T-cell (primary cell): ENCODE data around the gene TYMP. TPM values are rescaled to one million over a fixed set of nuclear protein-coding genes. Genes with fewer than 3 reads are reported as not detected.

Source experiments
- ATAC-seq, 4 experiments: fragments of 200-7000 bp in 3 of 4; fragments of 150-1000 bp in 1 of 4; cut with Tn5 transposase; replicated peaks in 1 of 4; 1 replicate in 3 of 4; 2 replicates in 1 of 4; pipeline ENCODE4 v1.10.0; 2021; ENCODE audit warnings: moderate library complexity in 3 of 4, mild to moderate bottlenecking in 2 of 4, moderate number of reproducible peaks in 1 of 4
- CTCF ChIA-PET, 2 donors: fragments of 300-600 bp; sonication (Branson Sonifier 250); formaldehyde crosslinking; loops; one replicate each; lab custom pipeline; 2022; ENCODE audit warnings: antibody characterized with exemption in 2 of 2; lab: Charles Lee
- POLR2A ChIA-PET, 2 donors: fragments of 300-600 bp; sonication (Branson Sonifier 250); formaldehyde crosslinking; loops; one replicate each; lab custom pipeline; 2022; ENCODE audit warnings: antibody characterized with exemption in 2 of 2; lab: Charles Lee
- DNase-seq, 35 experiments: peaks; one replicate each; pipeline versions ENCODE4 v3.0.0 to v3.0.0-alpha.2; 2013 to 2023
- H3K27ac ChIP-seq: one replicate; pipeline ENCODE4 v1.5.1; 2013; ENCODE audit warnings: low read length
- H3K27me3 ChIP-seq, 2 experiments: replicated peaks in 1 of 2; 1 replicate in 1 of 2; 2 replicates in 1 of 2; pipeline versions ENCODE4 v1.6.1 to v1.7.0; 2013; ENCODE audit warnings: low read length in 1 of 2, mixed read lengths in 1 of 2; ENCODE audit not compliant: control insufficient read depth in 2 of 2, insufficient read depth in 2 of 2; ENCODE audit errors: extremely low read depth in 1 of 2
- H3K36me3 ChIP-seq, 2 donors: 1 replicate in 1 of 2; 2 replicates in 1 of 2; pipeline versions ENCODE4 v1.6.1 to v1.7.0; 2013; ENCODE audit warnings: low read length in 1 of 2; ENCODE audit not compliant: control insufficient read depth in 2 of 2, insufficient read depth in 1 of 2; ENCODE audit errors: extremely low read depth in 1 of 2
- H3K4me1 ChIP-seq, 2 experiments: 1 replicate in 1 of 2; 2 replicates in 1 of 2; pipeline versions ENCODE4 v1.6.1 to v1.7.0; 2013; ENCODE audit warnings: low read length in 2 of 2, mixed read lengths in 1 of 2; ENCODE audit not compliant: insufficient read depth in 2 of 2, control insufficient read depth in 1 of 2; ENCODE audit errors: extremely low read depth in 1 of 2
- H3K4me3 ChIP-seq, 2 donors: 1 replicate in 1 of 2; 2 replicates in 1 of 2; pipeline versions ENCODE4 v1.5.1 to v1.7.0; 2013; ENCODE audit warnings: mild to moderate bottlenecking in 2 of 2, low read length in 1 of 2, moderate library complexity in 1 of 2; ENCODE audit not compliant: control insufficient read depth in 1 of 2; ENCODE audit errors: extremely low read depth in 1 of 2
- H3K9me3 ChIP-seq: 2 replicates; pipeline ENCODE4 v1.7.0; 2013
- H3K27ac Mint-ChIP-seq, 2 donors: one replicate each; pipeline ENCODE4 v1.8.0; 2020 to 2021; ENCODE audit warnings: mild to moderate bottlenecking in 2 of 2, mixed read lengths in 2 of 2
- H3K27me3 Mint-ChIP-seq, 2 donors: one replicate each; pipeline ENCODE4 v1.8.0; 2021 to 2022; ENCODE audit warnings: mixed read lengths in 2 of 2
- H3K36me3 Mint-ChIP-seq: one replicate; pipeline ENCODE4 v1.8.0; 2021; ENCODE audit warnings: mixed read lengths
- H3K4me1 Mint-ChIP-seq, 3 donors: one replicate each; pipeline ENCODE4 v1.8.0; 2020 to 2022; ENCODE audit warnings: mixed read lengths in 3 of 3, mild to moderate bottlenecking in 1 of 3
- H3K4me3 Mint-ChIP-seq, 3 donors: one replicate each; pipeline ENCODE4 v1.8.0; 2020 to 2022; ENCODE audit warnings: mild to moderate bottlenecking in 3 of 3, mixed read lengths in 3 of 3, moderate library complexity in 3 of 3
- H3K9me3 Mint-ChIP-seq, 3 donors: one replicate each; pipeline ENCODE4 v1.8.0; 2020 to 2022; ENCODE audit warnings: mixed read lengths in 3 of 3
- WGBS: methylation state at CpG from one replicate; pipeline ENCODE4 v1.1.5; 2013; ENCODE audit warnings: missing lambda C conversion rate; ENCODE audit not compliant: insufficient coverage; 5-methylcytosine and 5-hydroxymethylcytosine counted together
- total RNA-seq, 35 experiments: library from RNA in 6 of 35; stranded (reverse) in 6 of 35; fragments of 120-200 nt in 1 of 35; gene quantifications; one replicate each; pipeline versions ENCODE4 v1.2.1 to v1.2.4 and lab custom pipeline; 2013 to 2026

TYMP gene
- total RNA-seq, 5 donors from 2014 or later (not counting 1 experiment from before 2014, with no cell fraction given): 11.6 to 29.1 (median 14.9) TPM

DNA sequence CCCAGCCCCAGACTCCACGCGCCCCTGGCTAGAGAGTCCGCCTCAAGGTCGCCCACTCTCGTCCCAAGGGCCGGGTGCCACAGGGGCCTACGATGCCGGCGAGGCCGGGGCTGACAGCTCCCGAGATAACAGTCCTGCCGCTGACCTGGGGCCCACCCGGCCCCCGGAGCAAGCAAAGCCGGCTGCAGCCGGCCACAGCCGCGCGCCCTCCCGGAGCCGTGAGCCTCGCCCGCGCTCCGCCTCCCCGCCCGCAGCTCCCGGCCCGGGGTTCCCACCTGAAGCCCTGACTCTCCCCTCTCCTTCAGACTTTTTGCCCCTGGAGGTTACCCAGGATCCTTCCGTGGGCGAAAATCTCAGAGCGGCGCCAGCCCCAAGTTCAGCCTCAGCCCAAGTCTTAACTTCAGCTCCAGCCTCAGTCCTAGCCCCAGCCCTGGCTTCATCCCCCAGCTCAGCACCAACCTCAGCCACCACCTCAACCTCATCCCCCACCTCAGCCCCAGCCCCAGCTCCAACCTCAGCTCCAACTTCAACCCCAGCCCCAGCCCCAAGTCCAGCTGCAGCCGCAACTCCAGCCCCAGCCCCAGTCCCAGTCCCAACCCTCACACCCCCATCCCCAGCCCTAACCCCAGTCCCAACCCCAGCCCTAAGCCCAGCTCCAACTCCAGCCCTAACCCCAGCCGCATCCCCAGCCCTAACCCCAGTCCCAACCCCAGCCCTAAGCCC, 17.6 kb upstream of the TYMP start:
- H3K9me3 Mint-ChIP-seq: no peaks in the 10 kb centered on the region
- Histone ChIP-seq H3K27me3 (no peaks in the 10 kb centered on the region), H3K4me1 (peaks cover 6 to 63% of the 10 kb centered on the region in 2 experiments), H3K27ac (no peak overlapping the region), H3K9me3 (no peaks in the 10 kb centered on the region), H3K36me3 (no peaks in the 10 kb centered on the region), H3K4me3 (no peak overlapping the region)
- no peaks in the 10 kb centered on the region for H3K27me3 Mint-ChIP-seq
- ATAC-seq (no peak), DNase-seq (no peak)
- POLR2A ChIA-PET: interaction anchor here in 1 of 2 donors (1.0 kb wide), 1 partner anchor 8 kb away, joined by 3 read pairs; no protein-coding TSS in a partner anchor
- CTCF ChIA-PET: interaction anchor here in 1 of 2 donors (0.6 to 2.2 kb wide), 4 partner anchors 7 to 332 kb away, joined by 4 to 7 read pairs (median 6); no protein-coding TSS in a partner anchor
- WGBS: 82% methylated on average over 34 of the region's 35 CpGs
- peak overlapping the region; percentile 52 to 75 for H3K27ac Mint-ChIP-seq
- peaks cover 3% of the 10 kb centered on the region for H3K36me3 Mint-ChIP-seq
- peaks cover 38 to 51% (median 47%) of the 10 kb centered on the region in 3 donors for H3K4me1 Mint-ChIP-seq
- H3K4me3 Mint-ChIP-seq: peak overlapping the region in 1 of 3 donors; percentile 34

DNA sequence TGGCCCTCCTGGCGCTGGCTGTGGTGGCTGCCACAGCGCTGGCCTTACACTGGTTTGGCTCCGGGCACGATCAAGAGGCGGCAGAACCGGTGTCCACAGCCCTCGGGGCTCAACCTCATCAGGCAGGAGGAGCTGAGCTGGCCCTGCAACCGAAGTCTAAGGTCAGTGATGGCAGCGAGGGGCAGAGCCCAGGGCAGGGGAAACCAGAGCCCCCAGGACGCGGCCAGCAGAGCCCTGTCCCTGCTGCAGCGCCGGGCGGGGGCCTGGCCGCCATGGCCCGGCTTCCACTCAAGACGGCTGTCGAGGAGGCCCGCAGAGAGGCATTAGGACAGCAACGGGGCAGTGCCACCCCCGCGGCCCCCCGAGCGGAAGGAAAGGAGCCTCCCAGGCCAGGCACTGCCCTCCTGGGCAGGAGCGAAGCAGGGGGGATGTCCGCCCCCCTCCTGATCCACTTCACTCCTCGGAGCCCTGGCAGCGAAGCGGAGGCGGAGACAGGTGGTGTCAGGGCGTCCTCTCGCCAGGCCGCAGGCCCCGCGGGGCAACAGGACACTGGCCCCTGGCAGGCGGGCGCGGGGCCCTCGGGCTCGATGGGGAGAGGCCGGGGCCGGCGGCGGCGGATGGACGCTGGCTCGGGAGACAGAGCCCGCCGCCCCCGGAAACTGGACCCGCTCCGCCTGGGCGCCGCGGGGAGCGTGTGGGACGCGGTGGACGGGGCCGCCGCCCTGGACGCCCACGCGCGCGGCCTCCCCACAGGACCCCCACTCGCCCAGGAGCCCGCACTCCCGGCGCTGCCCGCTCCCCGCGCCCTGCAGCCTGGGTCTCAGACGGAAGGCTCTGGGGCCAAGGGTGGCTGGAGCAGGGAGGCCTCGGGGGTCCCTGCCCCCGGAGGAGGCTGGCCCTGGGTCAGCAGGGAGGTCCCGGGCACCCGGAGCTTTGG, 16.8 kb upstream of the TYMP start:
- no peaks in the 10 kb centered on the region for H3K27me3 ChIP-seq
- peaks cover 38 to 59% (median 53%) of the 10 kb centered on the region in 3 donors for H3K4me1 Mint-ChIP-seq
- H3K4me1 ChIP-seq: peaks cover 6 to 63% of the 10 kb centered on the region in 2 experiments
- ATAC-seq (no peak), DNase-seq (no peak)
- H3K9me3 Mint-ChIP-seq: no peaks in the 10 kb centered on the region
- peak overlapping the region; percentile 70 to 84 for H3K27ac Mint-ChIP-seq
- peaks cover 3% of the 10 kb centered on the region for H3K36me3 Mint-ChIP-seq
- WGBS: 90% methylated on average over 75 of the region's 78 CpGs
- ChIA-PET POLR2A (interaction anchor here in 1 of 2 donors (1.0 kb wide), 1 partner anchor 7 kb away, joined by 3 read pairs; no protein-coding TSS in a partner anchor), CTCF (interaction anchor here in 1 of 2 donors (2.2 kb wide), 1 partner anchor 17 kb away, joined by 7 read pairs; no protein-coding TSS in a partner anchor)
- H3K27ac ChIP-seq: no peak overlapping the region
- H3K9me3 ChIP-seq: no peaks in the 10 kb centered on the region
- H3K36me3 ChIP-seq: no peaks in the 10 kb centered on the region
- H3K4me3 ChIP-seq: no peak overlapping the region
- H3K4me3 Mint-ChIP-seq: peak overlapping the region in 2 of 3 donors; percentile 28 to 64
- H3K27me3 Mint-ChIP-seq: no peaks in the 10 kb centered on the region

DNA sequence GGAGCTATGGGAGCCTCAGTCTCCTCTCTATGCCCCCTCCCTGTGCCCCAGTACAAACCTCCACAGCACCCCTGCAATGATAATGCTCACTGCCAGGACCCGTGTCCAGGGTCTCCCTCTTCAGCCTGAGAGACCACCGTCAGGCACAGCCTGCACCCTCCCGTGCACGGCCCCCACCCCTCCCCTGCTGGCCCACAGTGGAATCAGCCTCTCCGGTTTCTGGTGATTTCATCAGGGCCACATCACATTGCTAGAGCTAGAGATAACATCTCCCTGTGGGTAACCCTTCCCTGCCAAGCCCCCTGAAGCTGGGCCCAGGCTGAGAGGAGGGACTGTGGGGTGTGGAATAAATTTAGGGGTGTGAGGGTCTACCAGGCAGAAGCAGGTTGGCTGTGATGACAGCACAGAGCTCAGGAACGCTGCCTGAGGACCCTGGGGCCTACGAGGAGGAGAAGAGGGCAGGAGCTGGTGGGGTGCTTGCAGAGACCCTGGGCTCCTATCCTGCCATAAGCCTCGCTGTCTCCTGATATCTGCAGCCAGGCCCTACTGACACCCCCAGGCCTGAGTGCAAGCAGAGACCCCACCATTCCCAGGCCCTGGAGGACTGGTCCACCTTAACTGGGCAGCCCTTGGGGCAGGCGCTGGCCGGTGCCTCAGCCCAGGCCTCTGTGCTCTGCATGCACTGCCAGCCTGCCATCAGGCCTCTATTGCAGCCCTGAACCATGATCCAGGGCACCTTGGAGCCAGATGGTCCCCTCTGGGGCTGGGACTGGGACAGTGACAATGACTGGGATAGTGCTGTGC, 15.9 kb upstream of the TYMP start, which contains the start of gene KLHDC7B:
KLHDC7B (plus strand) TSS at position 378 of the 804 bp plus-strand sequence; CDS start at position 723, 345 bp downstream.
- H3K4me1 Mint-ChIP-seq: peaks cover 39 to 61% (median 59%) of the 10 kb centered on the region in 3 donors
- Histone ChIP-seq H3K9me3 (no peaks in the 10 kb centered on the region), H3K27ac (peak within 1 kb of the TSS; percentile 71), H3K27me3 (no peaks in the 10 kb centered on the region), H3K4me1 (peaks cover 6 to 57% of the 10 kb centered on the region in 2 experiments), H3K4me3 (peak within 1 kb of the TSS in 1 of 2 donors; percentile 33), H3K36me3 (no peaks in the 10 kb centered on the region)
- CTCF ChIA-PET: interaction anchor here in 1 of 2 donors (0.9 to 2.0 kb wide), 3 partner anchors 20 to 75 kb away, joined by 3 to 15 read pairs (median 6); partner anchors contain the start of genes CHKB and SCO2
- H3K9me3 Mint-ChIP-seq: no peaks in the 10 kb centered on the region
- H3K4me3 Mint-ChIP-seq: peak within 1 kb of the TSS; percentile 56 to 64 (median 59)
- H3K27ac Mint-ChIP-seq: peak within 1 kb of the TSS; percentile 70 to 84
- peak in 1 of 35 experiments; percentile 18 for DNase-seq
- POLR2A ChIA-PET: interaction anchor here in 1 of 2 donors (0.5 kb wide), 1 partner anchor 38 kb away, joined by 4 read pairs; the partner anchor contains the start of gene NCAPH2
- H3K36me3 Mint-ChIP-seq: no peaks in the 10 kb centered on the region
- ATAC-seq: no peak
- no peaks in the 10 kb centered on the region for H3K27me3 Mint-ChIP-seq
- 82% methylated on average over 5 of the region's 10 CpGs for WGBS

DNA sequence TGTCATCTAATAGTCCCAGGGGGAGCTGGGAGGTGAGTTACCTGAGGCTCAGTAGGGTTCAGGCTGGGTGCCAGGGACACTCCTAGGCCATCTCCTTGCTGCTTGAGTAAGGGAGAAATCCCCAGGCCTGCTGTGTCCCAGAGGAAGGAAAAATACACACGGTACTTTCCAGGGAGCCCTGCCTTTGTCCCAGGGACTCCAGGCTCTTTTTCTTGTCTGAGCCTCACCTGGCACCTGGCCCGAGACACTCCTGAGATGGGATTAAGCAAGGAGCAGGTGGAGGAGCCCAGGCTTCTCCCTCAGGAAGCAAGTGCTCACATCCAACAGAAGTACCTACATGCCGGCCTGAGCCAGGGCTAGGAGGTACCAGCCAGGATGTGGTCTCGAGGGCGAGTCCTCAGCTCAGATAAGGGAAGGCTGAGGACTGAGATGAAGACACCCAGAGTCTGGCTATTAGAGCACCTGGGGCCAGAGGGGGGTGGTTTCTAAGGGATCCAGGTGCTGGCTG, 15.0 kb upstream of the TYMP start:
- Mint-ChIP-seq H3K27me3 (no peaks in the 10 kb centered on the region), H3K27ac (peak overlapping the region; percentile 70 to 84), H3K4me1 (peaks cover 36 to 59% (median 57%) of the 10 kb centered on the region in 3 donors), H3K36me3 (no peaks in the 10 kb centered on the region), H3K9me3 (no peaks in the 10 kb centered on the region), H3K4me3 (peak overlapping the region; percentile 56 to 64 (median 59))
- H3K27ac ChIP-seq: peak overlapping the region; percentile 71
- H3K4me3 ChIP-seq: peak overlapping the region; percentile 33 to 41
- no CpG with 5 or more reads among the region's 5 CpGs for WGBS
- no peaks in the 10 kb centered on the region for H3K27me3 ChIP-seq
- ChIA-PET POLR2A (no interaction called here), CTCF (interaction anchor here in 1 of 2 donors (0.9 to 2.0 kb wide), 3 partner anchors 19 to 76 kb away, joined by 3 to 15 read pairs (median 6); partner anchors contain the start of genes CHKB and SCO2)
- H3K4me1 ChIP-seq: peaks cover 6 to 55% of the 10 kb centered on the region in 2 experiments
- H3K9me3 ChIP-seq: no peaks in the 10 kb centered on the region
- no peaks in the 10 kb centered on the region for H3K36me3 ChIP-seq
- DNase-seq (peak in 2 of 35 experiments; percentile 32 to 52), ATAC-seq (peak in 1 of 4 experiments; percentile 18)

DNA sequence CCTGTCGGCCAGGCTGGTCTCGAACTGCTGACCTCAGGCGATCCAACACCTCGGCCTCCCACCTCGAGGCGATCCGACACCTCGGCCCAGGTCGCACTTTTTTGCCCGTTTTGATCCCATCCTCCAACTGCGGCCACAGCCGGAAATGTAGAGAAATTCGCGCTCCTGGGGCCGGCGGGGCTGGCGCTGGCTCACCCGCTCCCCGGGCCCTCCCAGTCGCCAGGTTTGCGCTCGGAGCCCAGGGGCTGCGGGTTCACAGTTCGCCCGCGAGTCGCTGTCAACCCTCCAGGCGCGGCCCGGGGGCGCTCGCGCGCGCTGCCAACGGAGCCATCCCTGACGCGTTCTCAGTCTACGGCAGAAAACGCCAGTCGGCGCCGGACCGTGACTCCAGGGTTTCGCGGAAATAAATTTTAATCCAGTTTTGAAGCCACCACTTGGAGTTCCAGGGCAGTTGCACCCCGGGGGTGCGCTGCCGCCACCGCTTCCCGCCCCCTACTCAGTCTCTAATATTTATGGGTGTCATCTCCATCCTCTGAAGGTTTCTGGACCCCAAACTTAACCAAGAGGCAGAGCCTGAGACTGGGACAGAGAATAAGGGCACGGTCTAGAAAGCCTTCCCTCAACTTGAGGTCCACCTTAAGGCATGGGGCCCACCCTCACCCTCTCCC, 14.4 kb upstream of the TYMP start:
- Histone ChIP-seq H3K27ac (peak overlapping the region; percentile 71), H3K4me1 (peaks cover 8 to 53% of the 10 kb centered on the region in 2 experiments), H3K36me3 (no peaks in the 10 kb centered on the region), H3K27me3 (no peaks in the 10 kb centered on the region), H3K9me3 (no peaks in the 10 kb centered on the region), H3K4me3 (peak overlapping the region; percentile 33 to 41)
- no peaks in the 10 kb centered on the region for H3K36me3 Mint-ChIP-seq
- POLR2A ChIA-PET: no interaction called here
- H3K27me3 Mint-ChIP-seq: no peaks in the 10 kb centered on the region
- 5% methylated on average over 47 of the region's 52 CpGs for WGBS
- peak overlapping the region; percentile 70 to 84 for H3K27ac Mint-ChIP-seq
- H3K4me1 Mint-ChIP-seq: peaks cover 40 to 60% (median 58%) of the 10 kb centered on the region in 3 donors
- DNase-seq (peak; percentile 53 to 90 (median 77)), ATAC-seq (peak; percentile 52 to 60 (median 54))
- H3K4me3 Mint-ChIP-seq: peak overlapping the region; percentile 56 to 64 (median 59)
- no peaks in the 10 kb centered on the region for H3K9me3 Mint-ChIP-seq
- CTCF ChIA-PET: interaction anchor here in 1 of 2 donors (0.6 to 2.0 kb wide), 3 partner anchors 18 to 77 kb away, joined by 3 to 15 read pairs (median 6); partner anchors contain the start of gene SCO2
